ENCODE results near the gene NUP210.
"Not testable (repeated sequence)": the region's sequence is repeated elsewhere in the genome, so short reads cannot be mapped to it uniquely, and the experiment has no call there.

The NUP210 gene

DNA sequence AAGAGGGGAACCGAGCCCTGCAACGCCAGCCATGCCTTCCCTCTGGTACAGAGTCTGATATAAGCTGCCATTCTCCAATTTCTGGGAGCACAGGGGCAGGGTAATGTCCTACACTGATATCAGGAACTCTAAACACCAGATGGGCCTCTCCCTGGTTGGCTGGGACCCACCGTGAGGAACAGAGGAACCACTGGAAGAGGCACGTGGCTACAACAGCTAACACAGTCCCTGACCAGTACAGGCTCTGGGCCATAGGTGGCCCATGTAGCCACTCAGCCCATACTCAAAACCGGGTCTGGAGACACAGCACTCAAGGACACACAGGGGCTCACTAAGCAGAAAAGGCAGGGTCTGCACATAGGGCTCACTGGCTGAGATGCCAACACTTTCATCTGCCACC, 13.9 kb downstream of the NUP210 start:
- no peak for ATAC-seq

DNA sequence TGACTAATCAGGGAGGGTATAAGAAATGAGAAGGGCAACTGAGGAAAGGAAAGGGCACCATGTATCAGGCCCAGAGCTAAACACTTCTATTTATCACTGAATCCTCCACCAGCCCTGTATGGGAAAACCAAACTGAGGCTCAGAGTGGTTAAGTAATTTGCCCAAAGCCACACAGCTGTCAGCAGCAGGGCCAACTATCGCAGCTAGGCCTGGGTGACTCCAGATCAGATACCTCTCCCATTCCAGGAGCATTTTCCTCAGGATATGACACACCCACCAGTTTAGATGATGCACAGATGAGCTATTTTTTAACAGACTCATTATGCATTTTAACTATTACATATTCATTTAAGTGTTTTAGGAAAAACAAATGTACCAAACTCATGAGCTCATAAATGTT, 14.5 kb downstream of the NUP210 start:
- ATAC-seq (no peak), DNase-seq (no peak)

More for the DNA sequence above, 13.9 kb downstream of the NUP210 start:
- no peak for DNase-seq

DNA sequence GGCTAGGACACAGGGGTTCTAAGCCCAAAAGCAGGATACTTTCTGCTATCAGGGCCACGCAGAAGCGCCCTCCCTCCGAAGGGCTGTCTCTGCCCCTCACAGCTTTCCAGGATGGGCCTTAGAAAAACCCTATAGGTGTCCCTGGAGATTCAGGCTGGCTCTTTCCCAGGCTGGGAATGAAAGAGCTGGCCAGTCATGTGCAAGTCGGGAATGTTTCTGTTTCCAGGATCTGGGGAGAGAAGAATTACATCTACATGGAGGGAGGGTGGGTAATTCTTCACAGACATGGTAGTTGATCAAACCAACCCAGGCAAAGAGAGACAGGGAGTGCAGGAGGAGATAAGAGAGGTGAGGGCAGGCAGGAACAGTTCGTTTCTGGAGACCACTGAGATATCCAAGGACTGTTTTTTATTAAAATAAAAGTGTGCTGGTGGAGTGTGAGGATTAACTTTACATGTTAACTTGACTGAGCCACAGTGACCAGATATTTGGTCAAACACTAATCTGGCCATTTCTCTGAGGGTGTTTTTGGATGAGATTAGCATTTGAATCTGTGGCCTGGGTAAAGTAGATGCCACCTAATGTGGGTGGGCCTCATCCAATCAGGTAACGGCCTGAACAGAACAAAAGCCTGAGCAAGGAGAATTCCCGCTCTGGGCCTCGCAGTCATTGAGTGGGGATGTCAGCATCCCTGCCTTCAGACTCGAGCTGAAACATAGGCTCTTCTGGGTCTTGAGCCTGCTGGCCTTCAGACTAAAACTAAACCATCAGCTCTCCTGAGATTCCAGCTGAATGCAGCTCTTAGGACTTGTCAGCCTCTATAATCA, 15.3 kb downstream of the NUP210 start:
- ATAC-seq: no peak
- DNase-seq: no peak

DNA sequence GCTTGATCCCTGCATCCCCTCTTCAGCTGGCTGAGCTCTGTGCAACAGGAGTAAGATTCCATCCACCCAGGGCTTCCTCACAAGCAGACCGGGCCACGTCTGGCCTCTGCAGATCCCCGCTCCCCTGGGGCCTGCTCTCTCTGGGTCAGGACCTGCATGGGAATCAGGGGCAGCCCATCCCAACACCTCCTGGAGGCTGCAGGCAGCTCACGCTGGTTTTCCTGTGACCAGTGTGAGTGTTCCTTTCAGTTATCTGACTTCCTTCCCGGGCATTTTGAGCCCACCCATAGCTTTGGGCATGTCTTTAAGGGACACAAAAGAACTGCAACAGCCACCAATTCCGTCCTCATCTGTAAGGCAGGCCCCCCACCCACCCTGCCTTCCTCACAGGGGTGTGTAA, 16.3 kb downstream of the NUP210 start:
- ATAC-seq (no peak), DNase-seq (no peak)

DNA sequence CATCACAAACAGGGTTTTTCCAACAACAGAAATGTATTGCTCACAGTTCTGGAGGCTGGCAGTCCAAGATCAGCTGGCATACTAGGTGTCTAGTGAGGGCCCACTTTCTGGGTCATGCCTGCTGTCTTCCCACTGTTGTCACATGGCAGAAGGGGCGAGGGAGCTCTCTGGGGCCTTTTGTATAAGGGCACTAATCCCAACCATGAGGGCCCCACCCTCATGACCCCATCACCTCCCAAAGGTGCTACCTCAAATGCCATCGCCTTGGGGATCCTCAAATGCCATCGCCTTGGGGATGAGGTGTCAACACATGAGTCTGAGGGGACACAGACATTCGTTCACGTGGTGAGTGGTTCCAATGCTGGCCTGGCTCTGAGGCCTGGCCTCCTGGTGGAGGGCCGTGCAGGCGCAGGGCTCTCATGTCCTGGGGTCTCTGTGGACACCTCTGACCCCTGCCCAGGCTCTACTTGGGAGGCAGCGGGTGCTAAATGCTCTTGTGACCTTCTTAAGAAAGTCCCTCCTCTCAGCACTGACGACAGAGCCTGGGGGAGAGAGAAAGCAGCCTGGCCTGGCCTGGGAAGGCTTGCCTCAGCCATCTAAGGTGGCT, 16.8 kb downstream of the NUP210 start:
- ATAC-seq (peak; percentile 50), DNase-seq (peak; percentile 27)

DNA sequence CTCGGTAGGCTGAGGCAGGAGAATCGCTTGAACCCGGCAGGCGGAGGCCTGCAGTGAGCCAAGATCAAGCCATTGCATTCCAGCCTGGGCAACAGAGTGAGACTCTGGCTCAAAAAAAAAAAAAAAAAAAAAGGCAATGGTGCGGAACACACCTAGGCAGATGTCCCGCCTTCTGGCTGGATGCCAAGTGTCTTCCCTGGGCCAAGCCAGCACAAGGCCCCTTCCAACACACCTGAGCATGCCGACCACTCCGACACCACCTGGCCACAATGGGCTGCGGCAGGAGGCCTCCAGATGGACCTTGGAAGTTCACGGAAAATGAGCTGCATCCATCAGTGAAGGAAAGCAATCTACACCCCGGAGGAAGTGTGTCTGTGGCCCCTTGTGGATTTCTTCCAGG, 19.0 kb downstream of the NUP210 start:
- ATAC-seq (no peak), DNase-seq (no peak)

DNA sequence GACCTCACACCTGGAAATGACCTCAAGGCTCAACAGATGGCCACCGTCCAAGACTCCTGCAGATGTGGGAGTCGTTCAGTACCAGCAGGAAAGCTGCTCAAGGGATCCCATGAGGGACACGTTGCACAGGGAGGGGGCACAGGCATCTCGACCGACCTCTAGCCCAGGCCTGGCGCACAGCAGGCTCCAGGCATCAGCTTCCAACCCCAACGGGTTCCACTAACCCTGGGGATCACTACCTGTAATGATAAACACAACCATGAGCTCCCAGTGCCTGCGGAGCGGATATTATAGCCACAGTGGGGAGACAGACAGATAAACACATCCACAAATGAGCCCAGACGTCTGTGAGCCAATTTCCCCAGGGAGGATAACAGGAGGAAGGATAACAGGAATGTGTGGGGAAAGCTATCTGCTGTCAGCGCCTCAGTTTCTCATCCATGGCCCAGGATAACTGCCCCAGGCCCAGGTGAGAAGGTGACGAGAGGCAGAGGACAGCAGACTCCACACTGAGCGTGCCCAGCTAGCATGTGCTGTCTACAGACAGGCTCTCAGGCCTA, 19.9 kb downstream of the NUP210 start:
- DNase-seq: no peak
- no peak for ATAC-seq

DNA sequence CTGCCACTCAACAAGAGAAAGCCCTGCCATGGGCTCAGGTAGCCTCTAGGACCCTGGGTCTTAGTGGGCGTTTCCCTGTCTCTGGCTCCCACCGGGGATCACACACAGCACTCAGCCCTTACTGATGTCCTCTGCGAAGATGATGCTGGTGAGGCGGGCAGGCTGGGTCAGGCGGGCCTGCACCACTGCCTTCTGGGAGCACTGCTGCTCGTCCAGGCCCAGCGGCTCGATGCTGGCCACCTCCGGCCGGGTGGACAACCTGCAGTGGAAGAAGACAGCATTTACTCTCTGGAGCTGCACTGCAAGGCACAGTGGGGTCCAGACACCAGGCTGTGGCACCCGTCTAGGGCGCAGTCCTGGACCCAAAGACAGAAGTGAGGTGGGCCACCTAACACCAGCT, 20.5 kb downstream of the NUP210 start:
- DNase-seq (no peak), ATAC-seq (no peak)

DNA sequence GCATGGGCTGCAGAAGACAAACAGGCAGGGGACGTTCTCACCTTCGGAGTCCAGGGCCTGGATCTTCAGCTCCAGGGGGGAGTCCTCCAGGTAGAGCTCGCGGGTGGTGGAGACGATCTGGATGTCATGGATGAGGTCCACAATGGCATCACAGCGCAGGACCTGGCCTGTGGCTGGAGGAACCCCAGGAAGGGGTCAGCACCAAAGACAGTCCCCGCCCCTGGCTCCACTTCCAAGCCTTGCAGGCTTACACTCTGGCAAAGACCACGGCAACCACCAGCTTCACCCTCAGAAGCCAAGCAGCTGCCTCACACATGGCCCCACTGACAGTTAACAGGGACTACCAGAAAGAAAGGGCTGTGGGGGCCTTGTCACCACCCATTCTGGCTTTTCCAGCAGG, 22.8 kb downstream of the NUP210 start:
- DNase-seq: no peak
- no peak for ATAC-seq

DNA sequence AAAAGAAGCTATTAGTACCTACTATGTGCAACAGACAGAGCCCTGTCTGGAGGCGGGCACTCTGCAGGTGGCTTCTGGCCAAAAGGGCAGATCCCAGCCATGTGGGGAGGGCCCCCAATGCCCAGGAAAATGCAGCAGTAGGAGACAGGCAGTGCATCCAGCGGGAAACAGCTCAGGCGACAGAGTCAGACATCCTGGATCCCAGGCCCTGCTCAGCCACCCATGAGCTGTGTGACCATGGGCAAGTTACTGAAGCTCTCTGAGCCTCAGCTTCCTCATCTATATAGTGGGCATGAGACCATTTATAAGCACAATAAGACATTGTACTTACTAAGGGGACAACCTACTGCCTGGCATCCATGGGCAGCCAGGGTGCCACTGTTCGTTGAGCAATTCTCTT, 25.8 kb downstream of the NUP210 start:
- ATAC-seq (no peak), DNase-seq (no peak)

DNA sequence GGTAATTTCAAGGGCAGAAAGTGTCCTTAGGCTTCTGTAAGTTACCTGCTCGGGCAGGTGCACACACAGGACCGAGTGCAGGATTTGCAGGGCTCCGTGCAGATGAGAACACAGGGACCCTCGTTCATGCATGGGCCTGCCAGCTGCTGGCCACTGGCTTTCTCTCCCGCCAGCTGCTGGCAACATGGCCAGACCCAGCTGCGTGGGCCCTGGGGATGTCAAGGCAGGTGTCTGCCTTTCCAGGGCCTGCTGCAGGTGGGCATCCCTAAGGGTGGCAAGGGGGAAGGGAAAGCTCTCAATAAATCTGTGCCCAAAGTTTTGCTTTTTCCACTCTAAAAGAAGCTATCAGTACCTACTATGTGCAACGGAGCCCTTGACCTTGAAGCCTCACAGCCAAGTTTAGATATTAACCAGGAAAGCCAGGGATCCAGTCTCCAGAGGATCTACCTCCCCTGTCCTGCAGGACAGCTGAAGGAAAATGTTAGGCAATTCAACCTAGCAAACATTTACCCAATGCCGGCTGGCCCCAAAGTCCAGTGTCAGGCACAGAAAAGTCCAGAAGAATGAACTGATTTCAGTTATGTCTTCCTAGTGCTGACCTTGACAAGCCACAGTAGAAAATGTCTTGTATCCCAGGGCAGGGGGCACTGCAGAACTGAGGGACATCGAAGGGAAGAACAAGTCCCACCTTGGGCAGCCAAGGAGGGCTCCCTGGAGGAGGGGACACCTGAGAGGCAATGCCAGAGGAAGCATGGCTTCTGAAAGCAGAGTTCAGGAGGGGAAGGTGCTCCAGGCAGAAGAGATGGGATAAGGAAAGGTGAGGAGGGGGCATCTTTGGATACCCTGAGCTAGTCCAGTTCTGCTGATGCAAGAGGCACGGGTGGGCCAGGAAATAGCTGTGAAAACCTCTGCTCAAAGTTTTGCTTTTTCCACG, 26.4 kb downstream of the NUP210 start:
- no peak for DNase-seq
- no peak for ATAC-seq

DNA sequence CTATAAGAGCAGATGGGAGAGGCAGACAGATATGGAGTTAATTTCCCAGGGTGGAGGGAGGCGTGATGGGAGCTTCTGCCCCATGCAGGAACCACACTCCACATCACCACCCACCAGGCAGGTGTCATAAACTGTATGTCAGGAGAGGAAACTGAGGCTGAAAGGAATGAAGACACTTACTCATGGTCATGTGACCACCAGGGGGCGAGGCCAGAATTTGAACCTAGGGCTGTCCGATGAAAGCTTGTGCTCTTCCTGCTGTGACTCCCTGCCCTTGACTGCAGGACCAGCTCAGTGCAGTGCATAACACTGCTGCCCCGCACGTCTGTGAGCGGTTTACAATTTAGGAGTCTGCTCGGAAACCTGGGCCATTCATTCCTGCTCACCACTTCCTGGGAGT, 28.8 kb downstream of the NUP210 start:
- ATAC-seq (no peak), DNase-seq (no peak)

DNA sequence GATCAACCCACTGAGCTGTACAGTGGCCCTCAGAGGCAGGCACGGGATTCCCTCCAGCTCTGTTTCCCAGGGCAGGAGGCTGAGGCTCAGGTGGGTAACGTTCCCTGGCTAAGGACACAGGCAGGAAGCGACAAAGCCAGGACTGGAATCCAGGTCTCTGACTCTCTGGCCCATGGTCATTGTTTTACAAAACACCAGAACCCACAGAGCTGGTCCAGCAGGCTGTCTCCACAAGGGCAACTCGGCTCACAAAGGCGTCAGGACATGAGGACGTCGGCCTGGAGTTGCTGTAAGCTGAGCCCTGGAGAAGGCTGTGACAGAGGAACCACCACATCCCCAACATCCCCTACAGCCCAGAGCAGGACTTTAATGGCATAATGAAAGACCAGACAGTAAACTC, 30.7 kb downstream of the NUP210 start:
- ATAC-seq: no peak
- DNase-seq: no peak

DNA sequence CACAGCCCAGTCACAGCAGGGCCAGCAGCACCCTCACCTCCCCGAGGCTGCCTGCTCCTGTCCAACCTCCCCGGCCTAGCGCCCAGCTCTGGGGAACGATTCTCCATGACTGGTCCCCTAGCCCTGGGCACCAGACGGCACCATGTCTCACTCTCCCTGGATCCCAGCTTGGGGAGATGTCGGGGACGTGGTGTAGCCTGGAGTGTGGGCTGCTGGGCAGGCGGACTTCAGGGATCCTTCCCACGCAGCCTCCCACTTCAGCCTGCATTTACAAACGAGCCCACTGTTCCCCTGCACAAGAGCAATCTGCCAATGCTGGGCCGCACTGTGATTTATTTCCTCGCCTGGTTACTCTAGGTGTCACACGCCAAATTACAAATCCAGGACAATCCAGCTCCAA, 31.3 kb downstream of the NUP210 start:
- ATAC-seq: no peak
- no peak for DNase-seq

DNA sequence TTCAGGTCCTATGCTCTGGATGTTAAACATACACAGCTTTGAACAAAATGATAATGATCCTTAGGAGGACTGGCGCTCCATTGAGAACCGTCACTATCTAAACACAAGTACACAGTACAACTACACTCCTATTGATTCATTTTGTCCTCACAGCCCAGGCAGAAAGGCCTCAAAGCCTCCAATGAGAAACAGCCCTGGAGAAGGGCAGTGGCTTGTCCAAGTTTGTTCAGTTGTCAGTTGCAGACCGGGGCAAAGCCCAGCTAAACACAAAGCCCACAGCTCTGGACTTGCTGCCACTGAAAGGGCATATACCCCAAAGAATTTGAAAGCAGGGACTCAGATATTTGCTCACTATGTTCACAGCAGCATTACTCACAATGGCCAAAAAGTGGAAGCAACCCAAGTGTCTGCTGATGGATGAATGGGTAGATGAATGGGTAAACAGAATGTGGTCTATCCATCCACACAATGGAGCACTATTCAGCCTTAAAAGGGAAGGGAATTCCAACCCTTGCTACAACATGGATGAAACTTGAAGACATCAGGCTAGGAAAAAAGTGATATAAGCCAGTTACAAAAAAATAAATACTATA, 34.7 kb downstream of the NUP210 start:
- ATAC-seq (no peak), DNase-seq (no peak)

DNA sequence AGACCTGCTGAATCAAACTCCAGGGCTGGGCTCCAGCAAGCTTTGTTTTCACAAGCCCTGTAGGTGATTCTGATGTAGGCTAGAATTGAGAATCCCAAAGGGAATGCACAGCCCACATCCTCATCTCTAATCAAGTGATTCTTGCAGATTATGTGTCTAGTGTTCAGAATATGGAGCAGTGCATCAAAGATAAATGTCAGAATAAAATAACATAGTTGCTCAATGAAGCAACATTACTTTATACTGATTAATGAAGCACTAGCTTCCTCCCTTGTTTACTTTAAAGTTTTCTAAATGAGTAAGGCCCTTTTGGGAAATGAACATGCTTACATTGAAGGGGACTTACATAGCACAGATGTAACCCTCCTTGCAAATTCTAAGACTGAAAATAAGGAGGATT, 39.2 kb downstream of the NUP210 start:
- DNase-seq (no peak), ATAC-seq (no peak)

DNA sequence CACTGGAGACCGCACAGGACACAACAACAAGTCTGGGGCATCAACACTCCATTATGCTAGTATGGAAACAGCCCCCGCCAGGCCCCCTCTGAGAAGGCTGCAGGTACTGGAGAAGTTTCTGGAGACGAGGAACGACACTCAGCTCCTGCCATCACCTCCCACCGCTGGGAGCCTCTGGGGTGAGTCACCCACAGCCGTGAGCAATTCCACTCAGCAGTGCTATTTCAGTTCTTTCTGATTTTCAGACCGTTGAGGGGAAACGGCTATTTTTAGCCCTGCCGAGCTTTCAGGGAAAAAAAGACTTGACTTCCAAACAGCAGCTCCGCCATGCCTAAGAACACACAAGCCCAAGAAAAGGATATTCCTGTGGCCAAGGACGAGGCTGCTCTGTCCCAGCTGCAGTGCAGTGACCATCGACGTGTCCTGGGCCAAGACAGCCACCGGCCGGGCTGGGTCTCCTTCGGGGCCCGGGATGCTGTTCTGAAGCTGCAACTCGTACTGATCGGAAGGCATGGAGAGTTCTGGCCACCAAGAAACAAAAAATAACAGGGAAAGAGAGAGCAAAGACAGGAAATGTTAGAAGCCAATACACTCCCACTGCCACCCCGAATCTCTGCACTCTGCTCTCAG, 40.8 kb downstream of the NUP210 start:
- ATAC-seq (no peak), DNase-seq (no peak)

DNA sequence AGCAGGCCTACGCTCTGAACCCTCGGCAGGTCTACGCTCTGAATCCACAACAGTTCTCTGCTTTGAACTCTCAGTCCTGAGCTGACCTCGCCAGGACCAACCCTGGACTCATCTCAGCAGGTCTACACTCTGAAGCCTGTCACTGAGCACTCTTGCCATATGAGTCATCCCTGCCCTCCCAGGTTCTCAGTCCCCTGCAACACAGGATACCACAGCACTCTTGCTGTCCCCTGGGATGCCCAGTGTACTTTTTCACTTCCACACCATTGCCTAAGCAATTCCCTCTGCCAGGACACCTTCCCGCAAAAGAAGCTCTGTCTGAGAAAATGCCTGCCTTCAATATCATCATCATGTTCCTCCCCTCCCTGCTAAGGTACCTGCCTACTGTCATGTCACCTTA, 42.0 kb downstream of the NUP210 start:
- DNase-seq: no peak
- ATAC-seq: no peak

DNA sequence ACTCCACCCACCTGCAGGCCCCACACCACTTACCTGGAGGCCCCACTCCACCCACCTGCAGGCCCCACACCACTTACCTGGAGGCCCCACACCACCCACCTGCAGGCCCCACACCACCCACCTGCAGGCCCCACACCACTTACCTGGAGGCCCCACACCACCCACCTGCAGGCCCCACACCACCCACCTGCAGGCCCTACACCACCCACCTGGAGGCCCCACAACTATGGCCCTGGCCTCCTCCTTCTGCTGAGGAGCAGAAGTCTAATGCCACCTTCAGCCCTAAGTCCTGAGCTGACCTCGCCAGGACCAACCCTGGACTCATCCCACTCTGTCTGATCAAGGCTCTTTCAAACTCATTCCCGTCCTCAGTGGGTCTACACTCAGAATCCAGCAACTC, 42.4 kb downstream of the NUP210 start:
- not testable (repeated sequence) for ATAC-seq, DNase-seq

DNA sequence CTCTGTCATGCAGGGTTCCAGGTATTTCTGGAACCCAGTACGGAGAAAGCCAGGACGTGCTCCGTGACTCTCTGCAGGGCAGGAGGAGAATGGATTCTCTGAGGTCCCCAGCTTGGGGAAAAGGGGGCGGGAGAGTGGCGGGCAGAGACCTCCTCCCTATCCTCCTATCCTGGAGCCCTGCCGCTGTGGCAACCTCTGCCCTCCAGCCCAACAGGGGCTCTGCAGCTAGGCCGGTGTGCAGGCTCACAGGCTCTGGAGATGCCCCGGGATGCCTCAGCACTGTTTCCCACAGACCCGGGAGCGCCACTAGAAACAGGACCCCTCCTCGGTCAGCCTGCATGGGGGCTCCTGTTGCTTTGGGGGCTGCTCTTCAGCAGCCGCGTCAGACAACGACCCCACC, 43.1 kb downstream of the NUP210 start:
- ATAC-seq (no peak), DNase-seq (no peak)

DNA sequence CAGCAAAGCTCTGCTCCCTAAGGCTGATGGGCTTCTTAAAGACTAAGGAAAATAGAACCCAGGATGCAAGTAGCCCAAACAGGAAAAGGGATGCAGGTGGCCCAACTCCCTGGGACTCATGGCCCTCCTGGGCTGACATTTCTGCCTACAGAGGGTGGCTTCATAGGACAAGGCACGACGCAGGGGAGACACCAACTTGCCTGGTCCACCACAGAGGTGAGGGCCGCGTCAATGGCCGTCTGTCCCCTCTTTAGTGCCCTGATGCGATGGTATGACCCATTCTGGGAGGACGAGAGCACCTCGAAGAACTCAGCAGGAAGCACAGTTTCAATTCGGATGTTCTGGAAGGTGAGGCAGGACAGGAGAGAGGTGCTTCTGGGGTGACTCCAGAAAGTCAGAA, 44.0 kb downstream of the NUP210 start:
- ATAC-seq: no peak
- DNase-seq: no peak

DNA sequence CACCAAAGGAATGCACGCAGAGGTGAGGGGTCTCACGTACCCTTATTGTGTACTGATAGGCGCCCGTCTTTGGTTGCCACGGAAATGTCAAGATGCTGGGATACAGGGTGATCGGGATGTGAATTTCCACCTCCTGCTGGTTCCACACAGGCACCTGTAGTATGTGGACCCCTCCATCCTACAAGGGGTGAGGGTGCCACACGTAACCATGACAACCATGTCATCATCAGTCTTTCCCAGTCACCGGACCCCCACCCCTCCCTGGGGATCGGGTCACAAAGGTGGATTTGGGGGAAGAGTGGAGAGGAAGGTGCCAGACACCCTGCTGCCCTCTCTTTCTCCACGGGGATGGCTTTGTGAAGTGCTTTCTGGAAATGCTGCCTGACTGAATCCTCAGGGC, 44.7 kb downstream of the NUP210 start:
- DNase-seq (no peak), ATAC-seq (no peak)

Data from stimulated activated naive CD8-positive, alpha-beta T cell treated with anti-CD3 and anti-CD28 coated beads, Interleukin-15, Interleukin-2, amounts not matched to agents 100 U/mL and 50 U/mL, for 24 hours (primary cell).